Loucy (cell line): Measurements from ENCODE around the gene ARL14.

Experiments
- CTCF ChIP-seq: fragments of 200-600 bp; sonication (generic); conservative IDR thresholded peaks from 2 replicates; pipeline ENCODE4 v1.5.1; 2014; ENCODE audit warnings: mild to moderate bottlenecking, antibody characterized with exemption, low read length
- EZH2phosphoT487 ChIP-seq: fragments of 200-600 bp; IDR thresholded peaks from 2 replicates; pipeline ENCODE4 v1.6.1; 2018; ENCODE audit warnings: antibody characterized with exemption, mild to moderate bottlenecking, moderate library complexity, borderline replicate concordance

GRCh38 chr3:160661660-160662059 is 15.3 kb upstream of the ARL14 start:
- TF ChIP-seq CTCF (no peak), EZH2phosphoT487 (no peak)
